ENCODE data around the gene C4A. TPM values are rescaled to one million over a fixed set of nuclear protein-coding genes. Genes with fewer than 3 reads are reported as not detected.
"Not testable (repeated sequence)": the region's sequence is repeated elsewhere in the genome, so short reads cannot be mapped to it uniquely, and the experiment has no call there.

Gene C4A
- total RNA-seq, 2 donors from 2014 or later = 3.8 to 5.4 TPM

- Mint-ChIP-seq H3K4me3 (peak overlapping the region; percentile 28), H3K4me1 (peaks cover 20% of the 10 kb centered on the region), H3K27ac (peak overlapping the region; percentile 77), H3K36me3 (ENCODE audit: low read depth) (peaks cover 7% of the 10 kb centered on the region), H3K27me3 (no peaks in the 10 kb centered on the region)
- no peaks in the 10 kb centered on the region for H3K9me3 ChIP-seq (ENCODE audit: control insufficient read depth, low read length, poor library complexity, severe bottlenecking)
- ATAC-seq (no peak), DNase-seq (no peak)
Measured at GRCh38 chr6:31966997-31967925, 14.6 kb upstream of the C4A start.

GRCh38 chr6:31967926-31968320 is 13.9 kb upstream of the C4A start:
- H3K27ac Mint-ChIP-seq = peak overlapping the region; percentile 45
- H3K36me3 Mint-ChIP-seq (ENCODE audit: low read depth) = peaks cover 9% of the 10 kb centered on the region
- H3K4me3 Mint-ChIP-seq = peak overlapping the region; percentile 28
- peaks cover 26% of the 10 kb centered on the region for H3K4me1 Mint-ChIP-seq
- DNase-seq (no peak), ATAC-seq (no peak)
- no peaks in the 10 kb centered on the region for H3K9me3 ChIP-seq (ENCODE audit: control insufficient read depth, low read length, poor library complexity, severe bottlenecking)
- H3K27me3 Mint-ChIP-seq = no peaks in the 10 kb centered on the region

GRCh38 chr6:31968326-31968725 is 13.5 kb upstream of the C4A start:
- H3K27ac Mint-ChIP-seq = no peak overlapping the region
- H3K9me3 ChIP-seq (ENCODE audit: control insufficient read depth, low read length, poor library complexity, severe bottlenecking) = no peaks in the 10 kb centered on the region
- no peak overlapping the region for H3K4me3 Mint-ChIP-seq
- H3K36me3 Mint-ChIP-seq (ENCODE audit: low read depth) = peaks cover 9% of the 10 kb centered on the region
- no peaks in the 10 kb centered on the region for H3K27me3 Mint-ChIP-seq
- ATAC-seq (no peak), DNase-seq (no peak)
- peaks cover 30% of the 10 kb centered on the region for H3K4me1 Mint-ChIP-seq

GRCh38 chr6:31968791-31969711 is 12.8 kb upstream of the C4A start:
- Mint-ChIP-seq H3K27ac (peak overlapping the region; percentile 100), H3K36me3 (ENCODE audit: low read depth) (peaks cover 9% of the 10 kb centered on the region)
- no peak for DNase-seq

GRCh38 chr6:31969712-31970603 is 11.9 kb upstream of the C4A start:
- H3K36me3 Mint-ChIP-seq (ENCODE audit: low read depth) = peaks cover 9% of the 10 kb centered on the region
- DNase-seq = no peak

More at GRCh38 chr6:31968791-31969711, 12.8 kb upstream of the C4A start:
- ATAC-seq = no peak
- H3K4me3 Mint-ChIP-seq = peak overlapping the region; percentile 7
- peaks cover 33% of the 10 kb centered on the region for H3K4me1 Mint-ChIP-seq
- no peaks in the 10 kb centered on the region for H3K27me3 Mint-ChIP-seq
- H3K9me3 ChIP-seq (ENCODE audit: control insufficient read depth, low read length, poor library complexity, severe bottlenecking) = no peaks in the 10 kb centered on the region

GRCh38 chr6:31970604-31971271 is 11.1 kb upstream of the C4A start:
- ATAC-seq (no peak), DNase-seq (no peak)
- no peaks in the 10 kb centered on the region for H3K27me3 Mint-ChIP-seq
- peaks cover 37% of the 10 kb centered on the region for H3K4me1 Mint-ChIP-seq
- peaks cover 7% of the 10 kb centered on the region for H3K36me3 Mint-ChIP-seq (ENCODE audit: low read depth)
- peak overlapping the region; percentile 100 for H3K27ac Mint-ChIP-seq
- H3K9me3 ChIP-seq (ENCODE audit: control insufficient read depth, low read length, poor library complexity, severe bottlenecking) = no peaks in the 10 kb centered on the region
- H3K4me3 Mint-ChIP-seq = peak overlapping the region; percentile 94

More at GRCh38 chr6:31969712-31970603, 11.9 kb upstream of the C4A start:
- peak overlapping the region; percentile 74 for H3K4me3 Mint-ChIP-seq
- ATAC-seq = no peak
- peak overlapping the region; percentile 100 for H3K27ac Mint-ChIP-seq
- no peaks in the 10 kb centered on the region for H3K9me3 ChIP-seq (ENCODE audit: control insufficient read depth, low read length, poor library complexity, severe bottlenecking)
- H3K27me3 Mint-ChIP-seq = no peaks in the 10 kb centered on the region
- peaks cover 38% of the 10 kb centered on the region for H3K4me1 Mint-ChIP-seq

GRCh38 chr6:31971279-31971992 is 10.4 kb upstream of the C4A start:
- Mint-ChIP-seq H3K27me3 (no peaks in the 10 kb centered on the region), H3K27ac (peak overlapping the region; percentile 100), H3K36me3 (ENCODE audit: low read depth) (peaks cover 7% of the 10 kb centered on the region), H3K4me3 (peak overlapping the region; percentile 94), H3K4me1 (peaks cover 37% of the 10 kb centered on the region)
- DNase-seq (no peak), ATAC-seq (no peak)
- no peaks in the 10 kb centered on the region for H3K9me3 ChIP-seq (ENCODE audit: control insufficient read depth, low read length, poor library complexity, severe bottlenecking)

GRCh38 chr6:31971993-31972708 is 9.7 kb upstream of the C4A start, which contains the start of gene DXO:
Gene DXO, minus strand, starts transcription at chr6:31972138. Its CDS starts 463 bp downstream, at chr6:31971675.
- H3K9me3 ChIP-seq (ENCODE audit: control insufficient read depth, low read length, poor library complexity, severe bottlenecking) = no peaks in the 10 kb centered on the region
- Mint-ChIP-seq H3K4me3 (peak within 1 kb of the TSS; percentile 94), H3K27me3 (no peaks in the 10 kb centered on the region), H3K27ac (peak within 1 kb of the TSS; percentile 100), H3K36me3 (ENCODE audit: low read depth) (peaks cover 7% of the 10 kb centered on the region), H3K4me1 (peaks cover 37% of the 10 kb centered on the region)
- ATAC-seq (peak; percentile 92), DNase-seq (peak; percentile 96 to 98 (median 96))

- H3K27ac Mint-ChIP-seq = peak overlapping the region; percentile 100
- no peak for DNase-seq
- H3K36me3 Mint-ChIP-seq (ENCODE audit: low read depth) = peaks cover 3% of the 10 kb centered on the region
Measured at GRCh38 chr6:31972709-31973350, 9.0 kb upstream of the C4A start.

GRCh38 chr6:31976065-31976464 is 5.8 kb upstream of the C4A start:
- ATAC-seq; H3K36me3 Mint-ChIP-seq (ENCODE audit: low read depth); H3K4me3 Mint-ChIP-seq; DNase-seq; H3K9me3 ChIP-seq (ENCODE audit: control insufficient read depth, low read length, poor library complexity, severe bottlenecking); H3K27me3 Mint-ChIP-seq; H3K27ac Mint-ChIP-seq: not testable (repeated sequence)
- H3K4me1 Mint-ChIP-seq = peaks cover 31% of the 10 kb centered on the region

More at GRCh38 chr6:31972709-31973350, 9.0 kb upstream of the C4A start:
- no peak for ATAC-seq
- H3K27me3 Mint-ChIP-seq = no peaks in the 10 kb centered on the region
- peak overlapping the region; percentile 94 for H3K4me3 Mint-ChIP-seq
- H3K9me3 ChIP-seq (ENCODE audit: control insufficient read depth, low read length, poor library complexity, severe bottlenecking) = no peaks in the 10 kb centered on the region
- peaks cover 37% of the 10 kb centered on the region for H3K4me1 Mint-ChIP-seq
